Testis (tissue), 2 donors: ENCODE measurements around the gene SPINDOC.

Experiments
- POLR2A ChIP-seq: fragments of 450-650 bp; IDR thresholded peaks from one replicate; pipeline ENCODE4 v1.6.1; 2017; ENCODE audit warnings: antibody characterized with exemption, mild to moderate bottlenecking, moderate library complexity
- TF ChIP-seq, protein P1 (sequence below), 3 experiments: fragments of 450-650 bp in 2 of 3; fragments of 200-600 bp in 1 of 3; sonication (generic) in 1 of 3; IDR thresholded peaks; one replicate each; pipeline ENCODE4 v1.5.1; 2016 to 2019; ENCODE audit warnings: antibody characterized with exemption in 3 of 3, mild to moderate bottlenecking in 2 of 3, moderate library complexity in 1 of 3

DNA sequence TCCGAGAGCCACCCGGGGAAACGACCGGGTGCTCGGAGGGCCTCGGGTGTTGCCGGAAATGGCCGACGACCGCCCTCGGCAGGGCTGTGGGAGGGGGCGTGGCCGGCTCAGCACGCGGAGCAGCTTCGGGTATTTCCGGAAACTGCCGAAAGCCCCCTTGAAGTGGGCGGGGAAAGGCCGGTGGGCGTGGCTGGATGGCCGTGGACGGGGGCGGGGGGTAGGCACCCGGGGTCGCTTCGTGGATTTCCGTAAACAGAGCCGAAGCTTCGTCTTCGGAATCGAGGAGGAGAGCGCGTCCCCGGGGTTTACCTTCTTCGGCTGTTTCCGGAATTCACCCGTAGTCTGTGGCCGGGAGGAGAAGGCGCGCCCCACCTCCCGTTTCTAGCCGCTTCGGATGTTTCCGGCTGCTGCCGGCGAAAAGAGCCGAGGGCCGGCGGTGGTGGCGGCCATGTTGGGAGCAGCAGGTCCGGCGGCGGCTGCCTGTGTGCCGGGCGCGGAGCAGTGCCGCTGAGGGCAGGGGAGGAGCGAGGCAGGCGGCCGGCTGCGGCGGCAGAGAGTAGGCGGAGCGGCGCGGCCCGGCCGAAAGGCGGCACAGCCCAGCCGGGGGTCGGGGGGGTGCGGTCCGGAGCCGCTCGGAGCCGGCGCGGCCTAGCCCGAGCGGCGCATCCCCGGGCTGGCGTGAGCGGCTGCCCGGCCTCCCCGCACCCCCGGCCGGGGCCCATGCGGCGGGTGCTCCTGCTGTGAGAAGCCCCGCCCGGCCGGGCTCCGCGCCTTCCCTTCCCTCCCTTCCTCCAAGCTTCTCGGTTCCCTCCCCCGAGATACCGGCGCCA is 25.6 kb downstream of the SPINDOC start, which contains the start of gene MARK2:
- TF ChIP-seq POLR2A, result peak; percentile 44
- TF ChIP-seq, protein P1, sequence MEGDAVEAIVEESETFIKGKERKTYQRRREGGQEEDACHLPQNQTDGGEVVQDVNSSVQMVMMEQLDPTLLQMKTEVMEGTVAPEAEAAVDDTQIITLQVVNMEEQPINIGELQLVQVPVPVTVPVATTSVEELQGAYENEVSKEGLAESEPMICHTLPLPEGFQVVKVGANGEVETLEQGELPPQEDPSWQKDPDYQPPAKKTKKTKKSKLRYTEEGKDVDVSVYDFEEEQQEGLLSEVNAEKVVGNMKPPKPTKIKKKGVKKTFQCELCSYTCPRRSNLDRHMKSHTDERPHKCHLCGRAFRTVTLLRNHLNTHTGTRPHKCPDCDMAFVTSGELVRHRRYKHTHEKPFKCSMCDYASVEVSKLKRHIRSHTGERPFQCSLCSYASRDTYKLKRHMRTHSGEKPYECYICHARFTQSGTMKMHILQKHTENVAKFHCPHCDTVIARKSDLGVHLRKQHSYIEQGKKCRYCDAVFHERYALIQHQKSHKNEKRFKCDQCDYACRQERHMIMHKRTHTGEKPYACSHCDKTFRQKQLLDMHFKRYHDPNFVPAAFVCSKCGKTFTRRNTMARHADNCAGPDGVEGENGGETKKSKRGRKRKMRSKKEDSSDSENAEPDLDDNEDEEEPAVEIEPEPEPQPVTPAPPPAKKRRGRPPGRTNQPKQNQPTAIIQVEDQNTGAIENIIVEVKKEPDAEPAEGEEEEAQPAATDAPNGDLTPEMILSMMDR (IDR thresholded peaks at IDR 0.05), result no peak
